H1 (cell line): ENCODE results near the gene TAS2R41. TPM values are rescaled to one million over a fixed set of nuclear protein-coding genes. Genes with fewer than 3 reads are reported as not detected.

Experiments used
- CTCF ChIA-PET: fragments of 300-600 bp; sonication (Branson Sonifier 250); formaldehyde crosslinking; loops from one replicate; lab custom pipeline; 2021; ENCODE audit not compliant: partially characterized antibody; lab: Charles Lee
- POLR2A ChIA-PET: fragments of 300-600 bp; sonication (Branson Sonifier 250); formaldehyde crosslinking; loops from one replicate; lab custom pipeline; 2021; ENCODE audit warnings: inconsistent platforms; ENCODE audit not compliant: partially characterized antibody; lab: Charles Lee
- DNase-seq, 2 experiments: peaks; one replicate each; pipeline versions ENCODE4 v3.0.0 to v3.0.0-alpha.2; 2010 to 2022; ENCODE audit warnings: low spot score in 2 of 2, low read depth in 1 of 2, mixed read lengths in 1 of 2
- FAIRE-seq: peaks from 2 replicates; lab custom pipeline; 2011; peaks lifted over from hg19 to GRCh38; lab: Jason Lieb, UNC
- H2AFZ ChIP-seq: 2 replicates; pipeline ENCODE4 v1.8.1; 2012; ENCODE audit warnings: low read length, inconsistent platforms
- H2AK5ac ChIP-seq: 2 replicates; pipeline ENCODE4 v1.6.1; 2013; ENCODE audit warnings: low read depth, low read length
- H2BK120ac ChIP-seq: replicated peaks from 2 replicates; pipeline ENCODE3; 2013; ENCODE audit warnings: low read depth, low read length, inconsistent platforms
- H2BK12ac ChIP-seq: 2 replicates; pipeline ENCODE4 v1.6.1; 2013; ENCODE audit warnings: low read depth, low read length
- H2BK15ac ChIP-seq: 2 replicates; pipeline ENCODE4 v1.6.1; 2013; ENCODE audit warnings: low read length
- H2BK20ac ChIP-seq: 2 replicates; pipeline ENCODE4 v1.6.1; 2013; ENCODE audit warnings: low read length
- H2BK5ac ChIP-seq: 2 replicates; pipeline ENCODE4 v1.6.1; 2013; ENCODE audit warnings: low read depth, low read length
- H3K14ac ChIP-seq: 2 replicates; pipeline ENCODE4 v1.6.1; 2013; ENCODE audit warnings: inconsistent platforms; ENCODE audit not compliant: insufficient read length
- H3K18ac ChIP-seq: 2 replicates; pipeline ENCODE4 v1.6.1; 2013; ENCODE audit warnings: low read length; ENCODE audit errors: extremely low read depth
- H3K23ac ChIP-seq: 2 replicates; pipeline ENCODE4 v1.6.1; 2013; ENCODE audit warnings: inconsistent platforms; ENCODE audit not compliant: insufficient read length
- H3K23me2 ChIP-seq: 2 replicates; pipeline ENCODE4 v1.6.1; 2013; ENCODE audit warnings: low read depth, low read length
- H3K27ac ChIP-seq: 2 replicates; pipeline ENCODE4 v1.6.1; 2011; ENCODE audit warnings: low read depth, low read length, inconsistent platforms
- H3K27me3 ChIP-seq, 4 experiments: replicated peaks in 1 of 4; 1 replicate in 1 of 4; 2 replicates in 3 of 4; pipeline versions ENCODE4 v1.6.1 to v1.8.1; 2011 to 2013; ENCODE audit warnings: low read length in 3 of 4, mild to moderate bottlenecking in 3 of 4, inconsistent platforms in 2 of 4, mixed read lengths in 2 of 4, moderate library complexity in 1 of 4; ENCODE audit not compliant: control insufficient read depth in 3 of 4, insufficient read depth in 3 of 4; ENCODE audit errors: extremely low read depth in 1 of 4
- H3K36me3 ChIP-seq, 4 experiments: 2 replicates each; pipeline versions ENCODE4 v1.6.1 to v1.8.1; 2011 to 2013; ENCODE audit warnings: mild to moderate bottlenecking in 4 of 4, low read length in 3 of 4, moderate library complexity in 2 of 4, control low read depth in 1 of 4, inconsistent platforms in 1 of 4; ENCODE audit not compliant: insufficient read depth in 4 of 4, control insufficient read depth in 2 of 4
- H3K4ac ChIP-seq: replicated peaks from 2 replicates; pipeline ENCODE3; 2013; ENCODE audit warnings: low read length, low read depth, mixed read lengths, inconsistent platforms; ENCODE audit not compliant: insufficient read length
- H3K4me1 ChIP-seq, 4 experiments: replicated peaks in 1 of 4; 1 replicate in 1 of 4; 2 replicates in 3 of 4; pipeline versions ENCODE4 v1.6.1 to v1.8.1; 2011 to 2013; ENCODE audit warnings: low read length in 3 of 4, inconsistent platforms in 2 of 4, mixed read lengths in 1 of 4; ENCODE audit not compliant: insufficient read depth in 4 of 4, control insufficient read depth in 3 of 4
- H3K4me2 ChIP-seq, 2 experiments: 2 replicates each; pipeline versions ENCODE4 v1.6.1 to v1.8.1; 2011 to 2013; ENCODE audit warnings: low read depth in 2 of 2, low read length in 2 of 2, control low read depth in 1 of 2, inconsistent platforms in 1 of 2, mild to moderate bottlenecking in 1 of 2; ENCODE audit not compliant: insufficient read depth in 1 of 2
- H3K4me3 ChIP-seq, 4 experiments: fragments of 200-600, 300-600 bp in 1 of 4; sonication (generic), shearing (Covaris generic), sonication (Bioruptor Twin) in 1 of 4; 2 replicates each; pipeline versions ENCODE4 v1.5.1 to v1.8.1; 2011 to 2016; ENCODE audit warnings: low read length in 4 of 4, low read depth in 3 of 4, control low read depth in 2 of 4, inconsistent platforms in 2 of 4, mild to moderate bottlenecking in 2 of 4, mixed read lengths in 1 of 4, moderate library complexity in 1 of 4; ENCODE audit not compliant: insufficient read depth in 2 of 4; ENCODE audit errors: extremely low read depth in 1 of 4
- H3K56ac ChIP-seq: replicated peaks from 2 replicates; pipeline ENCODE3; 2013; ENCODE audit warnings: low read depth, mild to moderate bottlenecking, mixed read lengths, low read length, inconsistent platforms; ENCODE audit not compliant: insufficient read length
- H3K79me1 ChIP-seq: 2 replicates; pipeline ENCODE4 v1.6.1; 2013; ENCODE audit warnings: low read depth, low read length, control low read depth
- H3K79me2 ChIP-seq, 2 experiments: 2 replicates each; pipeline versions ENCODE4 v1.6.1 to v1.8.1; 2012 to 2013; ENCODE audit warnings: low read length in 2 of 2, mild to moderate bottlenecking in 2 of 2, inconsistent platforms in 1 of 2; ENCODE audit not compliant: insufficient read depth in 2 of 2, control insufficient read depth in 1 of 2
- H3K9ac ChIP-seq, 4 experiments: replicated peaks in 1 of 4; 1 replicate in 1 of 4; 2 replicates in 3 of 4; pipeline versions ENCODE4 v1.6.1 to v1.8.1; 2011 to 2013; ENCODE audit warnings: low read depth in 3 of 4, low read length in 3 of 4, control low read depth in 2 of 4, mild to moderate bottlenecking in 2 of 4, moderate library complexity in 2 of 4, inconsistent platforms in 1 of 4; ENCODE audit errors: extremely low read depth in 1 of 4
- H3K9me3 ChIP-seq, 2 experiments: 2 replicates each; pipeline versions ENCODE4 v1.6.1 to v1.8.1; 2012 to 2013; ENCODE audit warnings: mild to moderate bottlenecking in 2 of 2, moderate library complexity in 2 of 2, control low read depth in 1 of 2, inconsistent platforms in 1 of 2, low read depth in 1 of 2, low read length in 1 of 2, mixed read lengths in 1 of 2; ENCODE audit not compliant: insufficient read depth in 2 of 2
- H4K20me1 ChIP-seq, 2 experiments: replicated peaks in 1 of 2; 2 replicates each; pipeline versions ENCODE3 to v1.8.1; 2011 to 2013; ENCODE audit warnings: inconsistent platforms in 2 of 2, low read length in 2 of 2, mild to moderate bottlenecking in 1 of 2; ENCODE audit not compliant: insufficient read depth in 2 of 2, control insufficient read depth in 1 of 2
- H4K5ac ChIP-seq: 2 replicates; pipeline ENCODE4 v1.6.1; 2013; ENCODE audit warnings: low read length, low read depth, mixed read lengths, inconsistent platforms; ENCODE audit not compliant: insufficient read length
- H4K8ac ChIP-seq: 2 replicates; pipeline ENCODE4 v1.8.0; 2013; ENCODE audit warnings: mild to moderate bottlenecking, moderate library complexity, low read length, inconsistent platforms; ENCODE audit not compliant: insufficient read depth; ENCODE audit errors: extremely low read depth
- H4K91ac ChIP-seq: replicated peaks from 2 replicates; pipeline ENCODE3; 2013; ENCODE audit warnings: low read length, mixed read lengths, inconsistent platforms; ENCODE audit not compliant: insufficient read length
- BACH1 ChIP-seq: IDR thresholded peaks from 2 replicates; pipeline ENCODE4 v1.6.1; 2012; ENCODE audit warnings: low read length, improper control_type of control experiment
- GABPA ChIP-seq: IDR thresholded peaks from 2 replicates; pipeline ENCODE4 v1.6.1; 2011; ENCODE audit warnings: mild to moderate bottlenecking, low read length, moderate library complexity, borderline replicate concordance; ENCODE audit not compliant: insufficient read depth
- JUND ChIP-seq: IDR thresholded peaks from 2 replicates; pipeline ENCODE4 v1.6.1; 2011; ENCODE audit warnings: mild to moderate bottlenecking, improper control_type of control experiment, low read length
- KDM4A ChIP-seq: IDR thresholded peaks from one replicate; pipeline ENCODE4 v1.7.1; 2012; ENCODE audit warnings: low read depth, mild to moderate bottlenecking, moderate library complexity, low read length, inconsistent platforms; ENCODE audit not compliant: severe bottlenecking
- POU5F1 ChIP-seq: IDR thresholded peaks from 2 replicates; pipeline ENCODE4 v1.6.1; 2011; ENCODE audit warnings: low read depth, mild to moderate bottlenecking, low read length, moderate library complexity
- SIRT6 ChIP-seq: IDR thresholded peaks from one replicate; pipeline ENCODE4 v1.7.1; 2012; ENCODE audit warnings: low read length, inconsistent platforms
- SP4 ChIP-seq: IDR thresholded peaks from 2 replicates; pipeline ENCODE4 v1.6.1; 2012; ENCODE audit warnings: low read length, inconsistent platforms
- SRF ChIP-seq: IDR thresholded peaks from 2 replicates; pipeline ENCODE4 v1.6.1; 2011; ENCODE audit warnings: mild to moderate bottlenecking, low read depth, low read length, moderate library complexity
- TAF1 ChIP-seq: IDR thresholded peaks from 2 replicates; pipeline ENCODE4 v1.6.1; 2011; ENCODE audit warnings: mild to moderate bottlenecking, low read depth, low read length
- WGBS, 2 experiments: shearing (Covaris generic) in 1 of 2; methylation state at CpG; one replicate each; pipeline versions ENCODE4 v1.1.6 to v1.1.7; 2013 to 2015; ENCODE audit warnings: low lambda C conversion rate in 2 of 2, mixed read lengths in 2 of 2, inconsistent platforms in 1 of 2, low coverage in 1 of 2, missing lambda C conversion rate in 1 of 2; ENCODE audit not compliant: insufficient replicate concordance in 2 of 2, insufficient coverage in 1 of 2, insufficient read length in 1 of 2; ENCODE audit errors: extremely low coverage in 1 of 2, missing lambda C conversion rate in 1 of 2; 5-methylcytosine and 5-hydroxymethylcytosine counted together
- polyA plus RNA-seq, 7 experiments: library from polyadenylated mRNA; depleted of rRNA in 3 of 7; stranded (reverse) in 5 of 7; unstranded in 2 of 7; fragments of >200 nt in 5 of 7; fragments of 200-250 nt in 2 of 7; gene quantifications; 1 replicate in 5 of 7; 2 replicates in 1 of 7; 4 replicates in 1 of 7; pipeline versions ENCODE4 v1.2.1 to v1.2.3, GENCODE V29; 2011 to 2013; ENCODE audit warnings: missing spikeins in 2 of 7, mixed read lengths in 2 of 7
- total RNA-seq: library from RNA; stranded (reverse); fragmentation: NEBNext Ultra II Directional; extraction: Animal tissue kit (Norgen Biotek cat#: 25700); gene quantifications from 2 replicates; pipeline ENCODE4 v1.2.1, GENCODE V29; 2021
- TF ChIP-seq, protein P1 (sequence below), 3 experiments: IDR thresholded peaks; 1 replicate in 2 of 3; 2 replicates in 1 of 3; pipeline versions ENCODE4 v1.5.1 to v1.6.1; 2011; ENCODE audit warnings: low read length in 3 of 3, mild to moderate bottlenecking in 3 of 3, inconsistent platforms in 2 of 3, low read depth in 1 of 3, moderate library complexity in 1 of 3; ENCODE audit not compliant: insufficient read depth in 1 of 3; ENCODE audit errors: control extremely low read depth in 1 of 3

The TAS2R41 gene
- total and polyA plus RNA-seq, 2 of the 8 experiments (the other 6 are each of a cell fraction or from before 2014, with no cell fraction given) = 0.12 TPM; not detected in 1

DNA sequence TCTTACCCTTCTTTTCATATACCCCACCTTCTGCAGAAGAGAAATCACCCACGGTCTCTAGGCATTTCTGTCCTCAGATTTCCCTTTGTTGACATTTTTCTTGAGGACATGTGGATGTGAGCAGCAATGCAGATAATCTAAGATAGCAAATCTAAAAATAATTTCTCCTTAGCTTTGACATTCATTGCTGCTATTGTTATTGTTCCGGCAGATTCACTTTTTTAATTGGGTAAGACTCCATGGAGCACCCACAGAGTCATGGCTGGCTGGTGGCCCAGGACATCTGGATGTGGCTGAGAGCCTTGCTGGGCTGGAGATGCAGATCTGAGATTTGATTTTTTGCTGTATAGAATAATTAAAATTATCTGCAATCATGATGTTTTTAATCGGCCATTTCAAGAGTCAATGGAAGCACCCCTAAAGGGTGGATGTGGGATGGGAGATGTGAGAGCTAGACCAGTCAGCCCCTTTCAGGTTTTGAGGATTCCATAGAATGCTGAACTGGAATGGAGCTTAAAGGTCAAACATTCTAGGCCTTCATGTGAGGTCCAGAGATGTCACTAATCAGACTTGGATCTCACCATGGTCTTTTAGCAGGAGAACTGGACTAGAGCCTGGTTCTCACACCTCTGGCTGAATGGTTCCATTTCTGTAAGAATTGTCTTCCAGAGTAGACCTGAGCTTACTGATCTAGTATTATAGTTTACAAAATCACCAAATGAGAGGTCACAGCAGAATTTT is 37.5 kb downstream of the TAS2R41 start:
- H3K4ac ChIP-seq = no peak overlapping the region
- no peak overlapping the region for H2AFZ ChIP-seq
- H3K79me1 ChIP-seq = no peaks in the 10 kb centered on the region
- H3K79me2 ChIP-seq = no peaks in the 10 kb centered on the region
- WGBS, 2 experiments = 90% methylated on average over 3 of the region's 3 CpGs; no CpG with 5 or more reads in 1 of the 2 experiments
- H3K4me1 ChIP-seq = peaks cover 2 to 20% (median 4%) of the 10 kb centered on the region in 4 experiments; a peak in 4 of 7 replicates
- H4K20me1 ChIP-seq = no peaks in the 10 kb centered on the region
- no peaks in the 10 kb centered on the region for H3K23me2 ChIP-seq
- H3K18ac ChIP-seq = no peak overlapping the region
- H4K8ac ChIP-seq = no peak overlapping the region
- H3K56ac ChIP-seq = no peak overlapping the region
- H2BK15ac ChIP-seq = no peak overlapping the region
- H3K27me3 ChIP-seq = no peaks in the 10 kb centered on the region; a peak in 1 of 7 replicates
- no peak overlapping the region for H3K4me2 ChIP-seq
- no peak overlapping the region for H3K14ac ChIP-seq
- H2BK5ac ChIP-seq = no peak overlapping the region
- H4K5ac ChIP-seq = no peak overlapping the region
- H4K91ac ChIP-seq = no peak overlapping the region
- H3K9me3 ChIP-seq = no peaks in the 10 kb centered on the region
- no peak for DNase-seq
- POLR2A ChIA-PET = no interaction called here
- H2AK5ac ChIP-seq = no peak overlapping the region
- no peak overlapping the region for H3K23ac ChIP-seq
- no peak overlapping the region for H3K9ac ChIP-seq
- no peak overlapping the region for H2BK120ac ChIP-seq
- CTCF ChIA-PET = interaction anchor here (0.7 to 1.5 kb wide), 4 partner anchors 10 to 127 kb away, joined by 3 to 4 read pairs (median 4); no protein-coding TSS in a partner anchor
- no peak overlapping the region for H3K4me3 ChIP-seq
- no peak overlapping the region for H3K27ac ChIP-seq
- no peak overlapping the region for H2BK20ac ChIP-seq
- no peak for FAIRE-seq
- no peak overlapping the region for H2BK12ac ChIP-seq
- no peaks in the 10 kb centered on the region for H3K36me3 ChIP-seq
- TF ChIP-seq KDM4A = no peak
- TF ChIP-seq SRF = no peak
- no peak for TF ChIP-seq GABPA
- TF ChIP-seq, protein P1, sequence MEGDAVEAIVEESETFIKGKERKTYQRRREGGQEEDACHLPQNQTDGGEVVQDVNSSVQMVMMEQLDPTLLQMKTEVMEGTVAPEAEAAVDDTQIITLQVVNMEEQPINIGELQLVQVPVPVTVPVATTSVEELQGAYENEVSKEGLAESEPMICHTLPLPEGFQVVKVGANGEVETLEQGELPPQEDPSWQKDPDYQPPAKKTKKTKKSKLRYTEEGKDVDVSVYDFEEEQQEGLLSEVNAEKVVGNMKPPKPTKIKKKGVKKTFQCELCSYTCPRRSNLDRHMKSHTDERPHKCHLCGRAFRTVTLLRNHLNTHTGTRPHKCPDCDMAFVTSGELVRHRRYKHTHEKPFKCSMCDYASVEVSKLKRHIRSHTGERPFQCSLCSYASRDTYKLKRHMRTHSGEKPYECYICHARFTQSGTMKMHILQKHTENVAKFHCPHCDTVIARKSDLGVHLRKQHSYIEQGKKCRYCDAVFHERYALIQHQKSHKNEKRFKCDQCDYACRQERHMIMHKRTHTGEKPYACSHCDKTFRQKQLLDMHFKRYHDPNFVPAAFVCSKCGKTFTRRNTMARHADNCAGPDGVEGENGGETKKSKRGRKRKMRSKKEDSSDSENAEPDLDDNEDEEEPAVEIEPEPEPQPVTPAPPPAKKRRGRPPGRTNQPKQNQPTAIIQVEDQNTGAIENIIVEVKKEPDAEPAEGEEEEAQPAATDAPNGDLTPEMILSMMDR (IDR thresholded peaks at IDR 0.05; ENCODE audit: control extremely low read depth in 1 of 3, insufficient read depth in 1 of 3, low read depth in 1 of 3, low read length in 3 of 3) = no peak
- no peak for TF ChIP-seq SP4
- TF ChIP-seq TAF1 = no peak
- TF ChIP-seq SIRT6 = no peak
- no peak for TF ChIP-seq BACH1
- no peak for TF ChIP-seq POU5F1
- no peak for TF ChIP-seq JUND
